HAP-1 (cell line): ENCODE results near the gene CLASP1.
"Not testable (repeated sequence)": the region's sequence is repeated elsewhere in the genome, so short reads cannot be mapped to it uniquely, and the experiment has no call there.

ENCODE experiments used
- DNase-seq, 2 experiments: peaks; one replicate each; pipeline ENCODE4 v3.0.0-alpha.2; 2016 to 2020; ENCODE audit warnings: low spot score in 2 of 2
- H3K27me3 ChIP-seq: fragments of 250-450 bp; sonication (Bioruptor Pico); 2 replicates; pipeline ENCODE4 v1.5.1; 2020; ENCODE audit warnings: low read depth, mild to moderate bottlenecking, moderate library complexity
- H3K36me3 ChIP-seq: fragments of 250-450 bp; sonication (Bioruptor Pico); replicated peaks from 2 replicates; pipeline ENCODE4 v1.5.1; 2020; ENCODE audit warnings: mild to moderate bottlenecking
- H3K4me1 ChIP-seq: fragments of 250-450 bp; sonication (Bioruptor Pico); 2 replicates; pipeline ENCODE4 v1.5.1; 2020; ENCODE audit warnings: mild to moderate bottlenecking
- H3K4me3 ChIP-seq: fragments of 250-450 bp; sonication (Bioruptor Pico); 2 replicates; pipeline ENCODE4 v1.5.1; 2020; ENCODE audit warnings: mild to moderate bottlenecking, moderate library complexity
- H3K9me3 ChIP-seq: fragments of 250-450 bp; sonication (Bioruptor Pico); 2 replicates; pipeline ENCODE4 v1.5.1; 2020; ENCODE audit warnings: mild to moderate bottlenecking, moderate library complexity
- in situ Hi-C: fragments of 300-500 bp; cut with MboI; formaldehyde crosslinking; loops from 3 replicates; pipeline ENCODE4 v1.14.3; 2020; ENCODE audit warnings: low sequenced_read_pairs, inconsistent platforms, mixed read lengths

The CLASP1 gene

GRCh38 chr2:121626777-121627524 lies 22.3 kb downstream of the CLASP1 start:
- no peaks in the 10 kb centered on the region for H3K27me3 ChIP-seq
- H3K9me3 ChIP-seq, result no peaks in the 10 kb centered on the region
- no peak overlapping the region for H3K4me3 ChIP-seq
- no peaks in the 10 kb centered on the region for H3K4me1 ChIP-seq
- in situ Hi-C loops, result no loop called here
- no peaks in the 10 kb centered on the region for H3K36me3 ChIP-seq
- DNase-seq, result no peak

DNA sequence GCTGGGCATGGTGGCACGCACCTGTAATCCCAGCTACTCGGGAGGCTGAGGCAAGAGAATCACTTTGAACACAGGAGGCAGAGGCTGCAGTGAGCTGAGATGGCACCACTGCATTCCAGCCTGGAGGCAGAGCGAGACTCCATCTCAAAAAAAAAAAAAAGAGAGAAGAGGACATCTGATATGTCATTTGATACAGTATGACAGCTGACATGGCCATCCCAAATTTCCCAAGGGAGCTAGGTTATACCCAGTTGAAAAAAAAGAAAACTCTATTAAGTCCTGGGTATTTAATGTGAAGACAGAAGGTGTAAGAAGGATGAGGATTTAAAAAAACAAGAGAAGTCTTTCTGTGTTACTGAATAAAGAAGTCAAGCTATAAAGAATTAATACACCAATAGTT lies 23.3 kb downstream of the CLASP1 start:
- Histone ChIP-seq H3K36me3 (no peaks in the 10 kb centered on the region), H3K27me3 (no peaks in the 10 kb centered on the region), H3K4me1 (no peaks in the 10 kb centered on the region), H3K9me3 (no peaks in the 10 kb centered on the region), H3K4me3 (no peak overlapping the region)
- in situ Hi-C loops, result no loop called here
- DNase-seq, result no peak

- peak; percentile 35 to 39 for DNase-seq
- in situ Hi-C loops, result no loop called here
- Histone ChIP-seq H3K4me3 (no peak overlapping the region), H3K4me1 (peaks cover 13% of the 10 kb centered on the region), H3K27me3 (no peaks in the 10 kb centered on the region), H3K9me3 (no peaks in the 10 kb centered on the region), H3K36me3 (no peaks in the 10 kb centered on the region)
Measured at GRCh38 chr2:121617042-121617599, 32.1 kb downstream of the CLASP1 start.

GRCh38 chr2:121613774-121614173 lies 35.5 kb downstream of the CLASP1 start:
- no peak for DNase-seq
- in situ Hi-C loops, result no loop called here
- no peaks in the 10 kb centered on the region for H3K27me3 ChIP-seq
- no peaks in the 10 kb centered on the region for H3K9me3 ChIP-seq
- H3K4me3 ChIP-seq, result no peak overlapping the region
- no peaks in the 10 kb centered on the region for H3K36me3 ChIP-seq
- peaks cover 5% of the 10 kb centered on the region for H3K4me1 ChIP-seq

- H3K4me3 ChIP-seq, result no peak overlapping the region
- in situ Hi-C loops, result no loop called here
- H3K36me3 ChIP-seq, result no peaks in the 10 kb centered on the region
- no peaks in the 10 kb centered on the region for H3K27me3 ChIP-seq
- peaks cover 3% of the 10 kb centered on the region for H3K4me1 ChIP-seq
- no peaks in the 10 kb centered on the region for H3K9me3 ChIP-seq
- DNase-seq, result no peak
Measured at GRCh38 chr2:121613152-121613551, 36.1 kb downstream of the CLASP1 start.

DNA sequence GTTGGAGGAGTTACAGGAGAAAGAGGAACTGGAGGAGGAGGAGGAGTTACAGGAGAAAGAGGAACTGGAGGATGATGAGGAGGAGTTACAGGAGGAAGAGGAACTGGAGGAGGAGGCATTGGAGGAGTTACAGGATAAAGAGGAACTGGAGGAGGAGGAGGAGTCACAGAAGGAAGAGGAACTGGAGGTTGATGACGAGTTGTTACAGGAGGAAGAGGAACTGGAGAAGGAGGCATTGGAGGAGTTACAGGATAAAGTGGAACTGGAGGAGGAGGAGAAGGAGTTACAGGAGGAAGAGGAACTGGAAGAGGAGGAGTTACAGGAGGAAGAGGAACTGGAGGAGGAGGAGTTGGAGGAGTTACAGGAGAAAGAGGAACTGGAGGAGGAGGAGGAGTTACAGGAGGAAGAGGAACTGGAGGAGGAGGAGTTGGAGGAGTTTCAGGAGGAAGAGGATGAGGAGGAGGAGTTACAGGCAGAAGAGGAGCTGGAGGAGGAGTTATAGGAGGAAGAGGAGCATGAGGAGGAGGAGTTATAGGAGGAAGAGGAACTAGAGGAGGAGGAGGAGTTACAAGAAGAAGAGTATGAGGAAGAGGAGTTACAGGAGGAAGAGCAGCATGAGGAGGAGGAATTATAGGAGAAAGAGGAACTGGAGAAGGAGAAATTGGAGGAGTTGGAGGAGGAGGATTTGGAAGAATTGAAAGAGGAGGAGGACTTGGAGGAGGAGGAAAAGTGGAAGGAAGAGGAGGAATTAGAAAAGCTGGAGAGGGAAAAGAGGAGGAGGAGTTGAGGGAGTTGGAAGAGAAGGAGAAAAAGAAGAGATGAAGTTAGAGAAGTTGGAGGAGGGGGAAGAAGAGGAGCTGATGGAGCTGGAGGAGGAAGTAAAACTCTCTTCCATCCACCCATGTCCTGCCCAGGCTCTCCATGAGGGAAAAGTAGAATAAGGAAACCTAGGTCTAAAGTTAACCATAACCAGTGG lies 37.2 kb downstream of the CLASP1 start:
- Histone ChIP-seq H3K36me3 (no peaks in the 10 kb centered on the region), H3K4me3 (no peak overlapping the region), H3K4me1 (no peaks in the 10 kb centered on the region; the same call in 1 of the 2 replicates), H3K9me3 (no peaks in the 10 kb centered on the region), H3K27me3 (no peaks in the 10 kb centered on the region)
- in situ Hi-C loops, result no loop called here
- DNase-seq, result no peak

DNA sequence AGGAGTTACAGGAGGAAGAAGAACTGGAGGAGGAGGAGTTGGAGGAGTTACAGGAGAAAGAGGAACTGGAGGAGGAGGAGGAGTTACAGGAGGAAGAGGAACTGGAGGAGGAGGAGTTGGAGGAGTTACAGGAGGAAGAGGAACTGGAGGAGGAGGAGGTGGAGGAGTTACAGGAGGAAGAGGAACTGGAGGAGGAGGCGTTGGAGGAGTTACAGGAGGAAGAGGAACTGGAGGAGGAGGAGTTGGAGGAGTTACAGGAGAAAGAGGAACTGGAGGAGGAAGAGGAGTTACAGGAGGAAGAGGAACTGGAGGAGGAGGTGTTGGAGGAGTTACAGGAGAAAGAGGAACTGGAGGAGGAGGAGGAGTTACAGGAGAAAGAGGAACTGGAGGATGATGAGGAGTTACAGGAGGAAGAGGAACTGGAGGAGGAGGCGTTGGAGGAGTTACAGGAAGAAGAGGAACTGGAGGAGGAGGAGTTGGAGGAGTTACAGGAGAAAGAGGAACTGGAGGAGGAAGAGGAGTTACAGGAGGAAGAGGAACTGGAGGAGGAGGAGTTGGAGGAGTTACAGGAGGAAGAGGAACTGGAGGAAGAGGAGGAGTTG lies 38.1 kb downstream of the CLASP1 start:
- H3K9me3 ChIP-seq, H3K4me1 ChIP-seq, H3K36me3 ChIP-seq, H3K4me3 ChIP-seq, DNase-seq, H3K27me3 ChIP-seq, in situ Hi-C loops: not testable (repeated sequence)

GRCh38 chr2:121610487-121610874 lies 38.8 kb downstream of the CLASP1 start:
- H3K4me1 ChIP-seq, in situ Hi-C loops, H3K4me3 ChIP-seq, H3K36me3 ChIP-seq, H3K27me3 ChIP-seq, H3K9me3 ChIP-seq, DNase-seq: not testable (repeated sequence)

- no peak overlapping the region for H3K4me3 ChIP-seq
- H3K4me1 ChIP-seq, result no peaks in the 10 kb centered on the region
- H3K36me3 ChIP-seq, result no peaks in the 10 kb centered on the region
- no peak for DNase-seq
- no peaks in the 10 kb centered on the region for H3K27me3 ChIP-seq
- in situ Hi-C loops, result no loop called here
- no peaks in the 10 kb centered on the region for H3K9me3 ChIP-seq
Measured at GRCh38 chr2:121608967-121609366, 40.3 kb downstream of the CLASP1 start.

DNA sequence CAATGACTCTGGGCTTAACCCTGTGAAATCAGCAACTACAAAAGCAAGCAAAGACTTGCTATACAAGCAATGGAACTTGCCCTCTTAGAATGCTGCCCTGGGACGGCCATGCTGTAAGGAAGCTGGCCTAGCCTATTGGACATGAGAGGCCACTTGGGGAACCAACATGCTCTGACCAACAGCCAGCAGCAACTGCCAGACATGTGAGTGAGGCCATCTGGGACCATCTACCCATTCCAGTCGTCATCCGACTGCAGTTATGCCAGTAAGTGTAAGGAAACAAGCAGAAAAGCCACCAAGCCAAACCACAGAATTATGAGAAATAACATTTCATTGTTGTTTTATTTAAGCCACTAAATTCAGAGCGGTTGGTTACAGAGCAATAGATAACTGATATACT lies 40.9 kb downstream of the CLASP1 start:
- in situ Hi-C loops, result no loop called here
- no peak for DNase-seq
- H3K4me3 ChIP-seq, result no peak overlapping the region
- H3K36me3 ChIP-seq, result peaks cover 3% of the 10 kb centered on the region; the same call in 1 of the 2 replicates
- no peaks in the 10 kb centered on the region for H3K27me3 ChIP-seq
- no peaks in the 10 kb centered on the region for H3K9me3 ChIP-seq
- H3K4me1 ChIP-seq, result no peaks in the 10 kb centered on the region

- in situ Hi-C loops, result no loop called here
- DNase-seq, result no peak
- H3K9me3 ChIP-seq, result no peaks in the 10 kb centered on the region
- peaks cover 4% of the 10 kb centered on the region; the same call in 1 of the 2 replicates for H3K36me3 ChIP-seq
- H3K27me3 ChIP-seq, result no peaks in the 10 kb centered on the region
- H3K4me3 ChIP-seq, result no peak overlapping the region
- peaks cover 8% of the 10 kb centered on the region for H3K4me1 ChIP-seq
Measured at GRCh38 chr2:121605820-121606733, 43.2 kb downstream of the CLASP1 start.

DNA sequence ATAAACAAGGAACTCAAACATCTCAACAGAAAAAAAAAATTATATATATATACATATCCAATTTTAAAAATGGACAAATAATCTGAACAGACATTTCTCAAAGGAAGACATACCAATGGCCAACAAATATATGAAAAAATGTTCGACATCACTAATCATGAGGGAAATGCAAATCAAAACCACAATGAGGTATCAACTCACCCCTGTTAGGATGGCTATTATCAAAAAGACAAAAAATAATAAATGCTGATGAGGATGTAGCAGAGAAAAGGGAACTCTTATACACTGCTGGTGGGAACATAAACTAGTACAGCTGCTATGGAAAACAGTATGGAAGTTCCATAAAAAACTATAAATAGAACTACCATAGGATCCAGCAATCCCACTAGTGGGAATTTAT lies 46.1 kb downstream of the CLASP1 start:
- Histone ChIP-seq H3K4me3 (no peak overlapping the region), H3K4me1 (peaks cover 8% of the 10 kb centered on the region), H3K9me3 (no peaks in the 10 kb centered on the region), H3K27me3 (no peaks in the 10 kb centered on the region), H3K36me3 (peaks cover 4% of the 10 kb centered on the region; the same call in 1 of the 2 replicates)
- in situ Hi-C loops, result no loop called here
- no peak for DNase-seq
